ENCODE measurements around the gene JUND.

JUND gene

DNA sequence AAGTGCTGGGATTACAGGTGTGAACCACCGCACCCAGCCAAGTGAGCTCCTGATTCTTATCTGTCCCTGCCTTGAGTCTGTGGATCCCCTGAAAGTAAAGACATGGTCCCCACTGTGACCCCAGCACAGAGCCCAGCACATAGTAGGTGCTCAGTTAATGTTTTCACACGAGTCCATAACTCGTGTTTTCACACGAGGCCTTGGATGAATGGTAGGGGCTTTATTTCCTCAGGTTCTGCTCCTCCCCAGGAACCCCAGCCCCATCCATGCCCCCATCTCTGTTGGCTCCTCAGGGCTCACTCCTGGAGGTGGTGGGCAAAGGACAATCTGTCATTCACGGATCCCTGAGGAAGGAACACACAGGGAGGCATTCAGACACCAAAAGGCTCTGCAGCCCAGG lies 31.6 kb downstream of the JUND start:
- CTCF ChIA-PET: interaction anchor here (1.8 to 4.5 kb wide), 3 partner anchors 42 to 137 kb away, joined by 7 to 30 read pairs (median 8); partner anchors contain the start of gene RAB3A
- DNase-seq (ENCODE audit: extremely low spot score): no peak
- POLR2A ChIA-PET: interaction anchor here (1.8 kb wide), 1 partner anchor 25 kb away, joined by 4 read pairs; no protein-coding TSS in a partner anchor
- TF ChIP-seq ELF4 (IDR thresholded peaks at IDR 0.05) (no peak), SP1 (IDR thresholded peaks at IDR 0.05) (no peak), BHLHE40 (IDR thresholded peaks at IDR 0.05; ENCODE audit: borderline replicate concordance) (no peak), FOXK2 (IDR thresholded peaks at IDR 0.05) (no peak), LEF1 (IDR thresholded peaks at IDR 0.05; ENCODE audit: borderline replicate concordance) (no peak), CTBP1 (IDR thresholded peaks at IDR 0.05; ENCODE audit: borderline replicate concordance) (no peak), HDGF (IDR thresholded peaks at IDR 0.05; ENCODE audit: borderline replicate concordance) (no peak), SUZ12 (IDR thresholded peaks at IDR 0.05) (no peak), FOXM1 (IDR thresholded peaks at IDR 0.05; ENCODE audit: borderline replicate concordance) (no peak), NFRKB (IDR thresholded peaks at IDR 0.05) (no peak), FOXA1 (IDR thresholded peaks at IDR 0.05) (no peak), TARDBP (IDR thresholded peaks at IDR 0.05) (no peak), L3MBTL2 (conservative IDR thresholded peaks at IDR 0.05) (no peak), ZNF384 (IDR thresholded peaks at IDR 0.05) (no peak), ARNT (IDR thresholded peaks at IDR 0.05) (no peak)
- TF ChIP-seq, protein P1, sequence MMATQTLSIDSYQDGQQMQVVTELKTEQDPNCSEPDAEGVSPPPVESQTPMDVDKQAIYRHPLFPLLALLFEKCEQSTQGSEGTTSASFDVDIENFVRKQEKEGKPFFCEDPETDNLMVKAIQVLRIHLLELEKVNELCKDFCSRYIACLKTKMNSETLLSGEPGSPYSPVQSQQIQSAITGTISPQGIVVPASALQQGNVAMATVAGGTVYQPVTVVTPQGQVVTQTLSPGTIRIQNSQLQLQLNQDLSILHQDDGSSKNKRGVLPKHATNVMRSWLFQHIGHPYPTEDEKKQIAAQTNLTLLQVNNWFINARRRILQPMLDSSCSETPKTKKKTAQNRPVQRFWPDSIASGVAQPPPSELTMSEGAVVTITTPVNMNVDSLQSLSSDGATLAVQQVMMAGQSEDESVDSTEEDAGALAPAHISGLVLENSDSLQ (IDR thresholded peaks at IDR 0.05): no peak

DNA sequence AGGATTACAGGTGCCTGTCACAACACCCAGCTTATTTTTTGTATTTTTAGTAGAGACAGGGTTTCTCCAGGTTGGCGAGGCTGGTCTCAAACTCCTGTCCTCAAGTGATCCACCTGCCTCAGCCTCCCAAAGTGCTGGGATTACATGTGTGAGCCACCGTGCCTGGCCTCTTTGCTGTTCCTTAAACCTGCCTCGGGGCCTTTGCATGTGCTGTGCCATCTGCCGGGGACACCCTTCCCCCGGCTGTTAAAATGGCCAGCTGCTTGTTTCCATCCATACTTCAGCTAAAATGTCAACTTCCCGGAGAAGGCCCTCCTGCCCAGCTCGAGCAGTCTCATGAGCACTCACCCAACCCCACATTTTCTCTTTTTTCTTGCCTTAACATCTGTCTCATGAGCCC lies 36.1 kb downstream of the JUND start:
- DNase-seq (ENCODE audit: extremely low spot score): no peak
- TF ChIP-seq NFRKB (IDR thresholded peaks at IDR 0.05): no peak
- no peak for TF ChIP-seq LEF1 (IDR thresholded peaks at IDR 0.05; ENCODE audit: borderline replicate concordance)
- no peak for TF ChIP-seq FOXK2 (IDR thresholded peaks at IDR 0.05)
- no peak for TF ChIP-seq FOXA1 (IDR thresholded peaks at IDR 0.05)
- no peak for TF ChIP-seq ARNT (IDR thresholded peaks at IDR 0.05)
- TF ChIP-seq SUZ12 (IDR thresholded peaks at IDR 0.05): no peak
- no peak for TF ChIP-seq HDGF (IDR thresholded peaks at IDR 0.05; ENCODE audit: borderline replicate concordance)
- TF ChIP-seq, protein P1 (IDR thresholded peaks at IDR 0.05): no peak
- ChIA-PET POLR2A (no interaction called here), CTCF (interaction anchor here (0.6 kb wide), 1 partner anchor 37 kb away, joined by 3 read pairs; no protein-coding TSS in a partner anchor)

DNA sequence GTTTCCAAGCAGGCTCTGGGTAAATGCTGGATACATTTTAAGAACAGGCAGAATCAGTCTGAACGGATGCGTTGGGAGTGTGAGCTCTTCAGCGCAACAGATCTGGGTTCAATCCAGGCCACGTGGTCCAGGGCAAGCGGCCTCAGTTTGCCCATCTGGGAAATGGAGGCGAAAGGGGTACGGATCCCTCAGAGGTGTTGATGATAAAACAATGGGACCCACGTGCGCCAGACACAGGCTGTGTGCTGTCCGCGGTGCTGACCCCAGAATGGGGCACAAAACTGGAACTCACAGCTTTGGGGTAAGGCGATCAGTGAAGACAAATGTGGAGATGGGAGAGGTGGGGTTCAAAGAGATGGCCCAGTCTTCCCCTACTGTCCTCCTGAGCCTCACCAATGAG lies 42.1 kb downstream of the JUND start:
- no peak for DNase-seq (ENCODE audit: extremely low spot score)
- CTCF ChIA-PET: no interaction called here
- no peak for TF ChIP-seq CTBP1 (IDR thresholded peaks at IDR 0.05; ENCODE audit: borderline replicate concordance)
- TF ChIP-seq FOXA1 (IDR thresholded peaks at IDR 0.05): no peak
- TF ChIP-seq ARNT (IDR thresholded peaks at IDR 0.05): no peak
- TF ChIP-seq BHLHE40 (IDR thresholded peaks at IDR 0.05; ENCODE audit: borderline replicate concordance): no peak
- no peak for TF ChIP-seq FOXM1 (IDR thresholded peaks at IDR 0.05; ENCODE audit: borderline replicate concordance)
- TF ChIP-seq HDGF (IDR thresholded peaks at IDR 0.05; ENCODE audit: borderline replicate concordance): no peak
- TF ChIP-seq, protein P1 (IDR thresholded peaks at IDR 0.05): no peak
- TF ChIP-seq TARDBP (IDR thresholded peaks at IDR 0.05): no peak
- TF ChIP-seq LEF1 (IDR thresholded peaks at IDR 0.05; ENCODE audit: borderline replicate concordance): no peak
- TF ChIP-seq L3MBTL2 (conservative IDR thresholded peaks at IDR 0.05): no peak
- POLR2A ChIA-PET: interaction anchor here (2.5 kb wide), 1 partner anchor 15 kb away, joined by 8 read pairs; no protein-coding TSS in a partner anchor

DNA sequence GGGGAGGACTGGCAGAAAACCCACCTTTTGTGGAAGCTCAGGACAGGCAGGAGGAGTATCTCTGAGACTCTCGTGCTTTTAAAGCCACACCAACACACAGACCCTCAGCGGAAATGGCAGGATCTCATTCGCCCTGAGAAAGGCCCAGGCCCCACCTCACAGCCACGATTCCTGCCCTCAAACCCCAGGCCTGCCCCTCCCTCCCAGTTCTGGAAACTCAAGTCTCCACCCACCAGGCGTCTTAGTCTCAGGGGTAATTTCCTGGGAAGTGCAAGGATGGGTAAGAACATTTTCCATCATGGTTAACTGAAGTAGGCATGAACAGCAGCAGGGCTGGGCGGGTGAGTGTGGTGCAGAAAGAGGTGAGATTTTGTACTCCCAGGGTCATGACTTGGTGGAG lies 47.2 kb downstream of the JUND start:
- ChIA-PET CTCF (interaction anchor here (0.9 to 1.4 kb wide), 2 partner anchors 10 to 18 kb away, joined by 5 to 7 read pairs; no protein-coding TSS in a partner anchor), POLR2A (interaction anchor here (1.7 to 1.9 kb wide), 2 partner anchors 10 to 47 kb away, joined by 4 to 14 read pairs; partner anchors contain the start of gene JUND)
- TF ChIP-seq FOXK2 (IDR thresholded peaks at IDR 0.05): no peak
- DNase-seq (ENCODE audit: extremely low spot score): no peak

DNA sequence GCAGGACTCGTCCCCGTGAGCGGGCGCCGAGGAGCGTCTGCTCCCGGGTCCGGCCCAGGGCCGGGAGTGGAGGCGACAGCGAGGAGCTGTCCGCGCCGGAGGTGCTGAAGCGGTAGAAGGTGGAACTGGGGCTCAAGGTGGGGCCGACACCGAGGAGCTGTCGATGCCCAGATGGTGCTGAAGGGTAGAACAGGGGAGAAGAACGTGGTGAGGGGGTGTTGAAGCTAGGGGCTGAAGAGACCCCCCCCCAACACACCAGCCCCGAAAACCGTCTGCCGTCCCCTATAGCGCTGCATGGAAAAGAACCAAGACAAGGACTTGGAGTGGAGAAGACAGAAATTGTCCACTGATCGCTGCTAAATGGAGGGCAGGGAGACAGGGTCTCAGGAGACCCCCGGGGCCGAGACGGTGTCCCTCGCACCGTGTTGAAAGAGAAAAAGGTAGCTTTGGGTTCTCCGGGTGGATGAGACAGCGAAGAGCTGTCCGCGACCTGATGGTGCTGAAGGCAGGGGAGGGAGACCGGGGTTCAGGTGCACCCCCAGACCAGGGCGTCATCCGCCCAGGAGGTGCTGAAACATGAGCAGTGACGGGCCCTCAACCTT lies 48.1 kb downstream of the JUND start:
- peak; percentile 80 for DNase-seq (ENCODE audit: extremely low spot score)
- ChIA-PET CTCF (interaction anchor here (0.9 to 1.4 kb wide), 5 partner anchors 9 to 46 kb away, joined by 3 to 7 read pairs (median 5); no protein-coding TSS in a partner anchor), POLR2A (interaction anchor here (1.7 to 1.9 kb wide), 3 partner anchors 9 to 48 kb away, joined by 4 to 14 read pairs (median 5); partner anchors contain the start of gene JUND)
- TF ChIP-seq FOXK2 (IDR thresholded peaks at IDR 0.05) (no peak), BHLHE40 (IDR thresholded peaks at IDR 0.05; ENCODE audit: borderline replicate concordance) (no peak), L3MBTL2 (conservative IDR thresholded peaks at IDR 0.05) (no peak), CTBP1 (IDR thresholded peaks at IDR 0.05; ENCODE audit: borderline replicate concordance) (no peak), LEF1 (IDR thresholded peaks at IDR 0.05; ENCODE audit: borderline replicate concordance) (no peak), FOXA1 (IDR thresholded peaks at IDR 0.05) (no peak), ELF4 (IDR thresholded peaks at IDR 0.05) (no peak), SP1 (IDR thresholded peaks at IDR 0.05) (no peak), SUZ12 (IDR thresholded peaks at IDR 0.05) (no peak), FOXM1 (IDR thresholded peaks at IDR 0.05; ENCODE audit: borderline replicate concordance) (no peak), TARDBP (IDR thresholded peaks at IDR 0.05) (no peak), HDGF (IDR thresholded peaks at IDR 0.05; ENCODE audit: borderline replicate concordance) (no peak), ZNF384 (IDR thresholded peaks at IDR 0.05) (no peak), ARNT (IDR thresholded peaks at IDR 0.05) (no peak)
